T-cell (primary cell): ENCODE results near the gene LAT. TPM values are rescaled to one million over a fixed set of nuclear protein-coding genes. Genes with fewer than 3 reads are reported as not detected.
A peak's percentile ranks its signal among the peaks of the same experiment; 100 is the strongest.

Experiments used
- ATAC-seq, 4 experiments: fragments of 200-7000 bp in 3 of 4; fragments of 150-1000 bp in 1 of 4; cut with Tn5 transposase; replicated peaks in 1 of 4; 1 replicate in 3 of 4; 2 replicates in 1 of 4; pipeline ENCODE4 v1.10.0; 2021; ENCODE audit warnings: moderate library complexity in 3 of 4, mild to moderate bottlenecking in 2 of 4, moderate number of reproducible peaks in 1 of 4
- CTCF ChIA-PET, 2 donors: fragments of 300-600 bp; sonication (Branson Sonifier 250); formaldehyde crosslinking; loops; one replicate each; lab custom pipeline; 2022; ENCODE audit warnings: antibody characterized with exemption in 2 of 2; lab: Charles Lee
- POLR2A ChIA-PET, 2 donors: fragments of 300-600 bp; sonication (Branson Sonifier 250); formaldehyde crosslinking; loops; one replicate each; lab custom pipeline; 2022; ENCODE audit warnings: antibody characterized with exemption in 2 of 2; lab: Charles Lee
- DNase-seq, 35 experiments: peaks; one replicate each; pipeline versions ENCODE4 v3.0.0 to v3.0.0-alpha.2; 2013 to 2023
- H3K27ac ChIP-seq: one replicate; pipeline ENCODE4 v1.5.1; 2013; ENCODE audit warnings: low read length
- H3K27me3 ChIP-seq, 2 experiments: replicated peaks in 1 of 2; 1 replicate in 1 of 2; 2 replicates in 1 of 2; pipeline versions ENCODE4 v1.6.1 to v1.7.0; 2013; ENCODE audit warnings: low read length in 1 of 2, mixed read lengths in 1 of 2; ENCODE audit not compliant: control insufficient read depth in 2 of 2, insufficient read depth in 2 of 2; ENCODE audit errors: extremely low read depth in 1 of 2
- H3K36me3 ChIP-seq, 2 donors: 1 replicate in 1 of 2; 2 replicates in 1 of 2; pipeline versions ENCODE4 v1.6.1 to v1.7.0; 2013; ENCODE audit warnings: low read length in 1 of 2; ENCODE audit not compliant: control insufficient read depth in 2 of 2, insufficient read depth in 1 of 2; ENCODE audit errors: extremely low read depth in 1 of 2
- H3K4me1 ChIP-seq, 2 experiments: 1 replicate in 1 of 2; 2 replicates in 1 of 2; pipeline versions ENCODE4 v1.6.1 to v1.7.0; 2013; ENCODE audit warnings: low read length in 2 of 2, mixed read lengths in 1 of 2; ENCODE audit not compliant: insufficient read depth in 2 of 2, control insufficient read depth in 1 of 2; ENCODE audit errors: extremely low read depth in 1 of 2
- H3K4me3 ChIP-seq, 2 donors: 1 replicate in 1 of 2; 2 replicates in 1 of 2; pipeline versions ENCODE4 v1.5.1 to v1.7.0; 2013; ENCODE audit warnings: mild to moderate bottlenecking in 2 of 2, low read length in 1 of 2, moderate library complexity in 1 of 2; ENCODE audit not compliant: control insufficient read depth in 1 of 2; ENCODE audit errors: extremely low read depth in 1 of 2
- H3K9me3 ChIP-seq: 2 replicates; pipeline ENCODE4 v1.7.0; 2013
- H3K27ac Mint-ChIP-seq, 2 donors: one replicate each; pipeline ENCODE4 v1.8.0; 2020 to 2021; ENCODE audit warnings: mild to moderate bottlenecking in 2 of 2, mixed read lengths in 2 of 2
- H3K27me3 Mint-ChIP-seq, 2 donors: one replicate each; pipeline ENCODE4 v1.8.0; 2021 to 2022; ENCODE audit warnings: mixed read lengths in 2 of 2
- H3K36me3 Mint-ChIP-seq: one replicate; pipeline ENCODE4 v1.8.0; 2021; ENCODE audit warnings: mixed read lengths
- H3K4me1 Mint-ChIP-seq, 3 donors: one replicate each; pipeline ENCODE4 v1.8.0; 2020 to 2022; ENCODE audit warnings: mixed read lengths in 3 of 3, mild to moderate bottlenecking in 1 of 3
- H3K4me3 Mint-ChIP-seq, 3 donors: one replicate each; pipeline ENCODE4 v1.8.0; 2020 to 2022; ENCODE audit warnings: mild to moderate bottlenecking in 3 of 3, mixed read lengths in 3 of 3, moderate library complexity in 3 of 3
- H3K9me3 Mint-ChIP-seq, 3 donors: one replicate each; pipeline ENCODE4 v1.8.0; 2020 to 2022; ENCODE audit warnings: mixed read lengths in 3 of 3
- WGBS: methylation state at CpG from one replicate; pipeline ENCODE4 v1.1.5; 2013; ENCODE audit warnings: missing lambda C conversion rate; ENCODE audit not compliant: insufficient coverage; 5-methylcytosine and 5-hydroxymethylcytosine counted together
- total RNA-seq, 35 experiments: library from RNA in 6 of 35; stranded (reverse) in 6 of 35; fragments of 120-200 nt in 1 of 35; gene quantifications; one replicate each; pipeline versions ENCODE4 v1.2.1 to v1.2.4 and lab custom pipeline; 2013 to 2026

Gene LAT
- total RNA-seq, 5 donors from 2014 or later (not counting 1 experiment from before 2014, with no cell fraction given), result 237 to 440 (median 378) TPM

- no peaks in the 10 kb centered on the region for H3K9me3 ChIP-seq
- H3K4me3 ChIP-seq, result peak overlapping the region in 1 of 2 donors; percentile 10
- ChIA-PET CTCF (no interaction called here), POLR2A (no interaction called here)
- H3K4me1 Mint-ChIP-seq, result peaks cover 66 to 71% (median 71%) of the 10 kb centered on the region in 3 donors
- peak overlapping the region; percentile 46 for H3K27ac ChIP-seq
- no CpG with 5 or more reads among the region's 5 CpGs for WGBS
- H3K27me3 Mint-ChIP-seq, result no peaks in the 10 kb centered on the region
- H3K27ac Mint-ChIP-seq, result peak overlapping the region; percentile 91
- no peaks in the 10 kb centered on the region for H3K36me3 Mint-ChIP-seq
- peaks cover 0 to 3% of the 10 kb centered on the region in 2 experiments for H3K27me3 ChIP-seq
- no peaks in the 10 kb centered on the region for H3K9me3 Mint-ChIP-seq
- peak overlapping the region in 2 of 3 donors; percentile 31 to 74 for H3K4me3 Mint-ChIP-seq
- peaks cover 34 to 65% of the 10 kb centered on the region in 2 experiments for H3K4me1 ChIP-seq
- ATAC-seq (no peak), DNase-seq (no peak)
- H3K36me3 ChIP-seq, result no peaks in the 10 kb centered on the region
These were observed 39.4 kb downstream of the LAT start for GRCh38 chr16:29024278-29024677.

GRCh38 chr16:29025218-29025617, 40.4 kb downstream of the LAT start:
- no peaks in the 10 kb centered on the region for H3K36me3 ChIP-seq
- WGBS, result 67% methylated on average over 2 of the region's 5 CpGs
- peak overlapping the region; percentile 30 for H3K27ac ChIP-seq
- H3K4me1 ChIP-seq, result peaks cover 34 to 70% of the 10 kb centered on the region in 2 experiments
- ChIA-PET CTCF (interaction anchor here in 1 of 2 donors (0.6 kb wide), 1 partner anchor 14 kb away, joined by 5 read pairs; no protein-coding TSS in a partner anchor), POLR2A (interaction anchor here in 1 of 2 donors (0.6 kb wide), 1 partner anchor 797 kb away, joined by 4 read pairs; no protein-coding TSS in a partner anchor)
- peak overlapping the region in 2 of 3 donors; percentile 52 to 74 for H3K4me3 Mint-ChIP-seq
- no peaks in the 10 kb centered on the region for H3K36me3 Mint-ChIP-seq
- no peaks in the 10 kb centered on the region for H3K9me3 ChIP-seq
- H3K27me3 Mint-ChIP-seq, result no peaks in the 10 kb centered on the region
- ATAC-seq (peak in 3 of 4 experiments; percentile 28 to 56 (median 33)), DNase-seq (peak in 8 of 35 experiments; percentile 26 to 42 (median 31))
- H3K27ac Mint-ChIP-seq, result peak overlapping the region; percentile 83 to 91
- H3K4me1 Mint-ChIP-seq, result peaks cover 70 to 74% (median 72%) of the 10 kb centered on the region in 3 donors
- no peaks in the 10 kb centered on the region for H3K9me3 Mint-ChIP-seq
- H3K27me3 ChIP-seq, result peaks cover 0 to 3% of the 10 kb centered on the region in 2 experiments
- H3K4me3 ChIP-seq, result no peak overlapping the region

GRCh38 chr16:29025735-29026134, 40.9 kb downstream of the LAT start:
- H3K4me3 ChIP-seq, result no peak overlapping the region
- H3K27ac Mint-ChIP-seq, result peak overlapping the region; percentile 83 to 91
- CTCF ChIA-PET, result interaction anchor here in 1 of 2 donors (0.6 kb wide), 1 partner anchor 15 kb away, joined by 5 read pairs; no protein-coding TSS in a partner anchor
- no CpG with 5 or more reads among the region's 4 CpGs for WGBS
- POLR2A ChIA-PET, result no interaction called here
- DNase-seq (no peak), ATAC-seq (no peak)
- no peaks in the 10 kb centered on the region for H3K36me3 Mint-ChIP-seq
- peaks cover 0 to 3% of the 10 kb centered on the region in 2 experiments for H3K27me3 ChIP-seq
- peaks cover 67 to 75% (median 69%) of the 10 kb centered on the region in 3 donors for H3K4me1 Mint-ChIP-seq
- H3K27me3 Mint-ChIP-seq, result no peaks in the 10 kb centered on the region
- peaks cover 34 to 64% of the 10 kb centered on the region in 2 experiments for H3K4me1 ChIP-seq
- no peaks in the 10 kb centered on the region for H3K9me3 ChIP-seq
- H3K4me3 Mint-ChIP-seq, result peak overlapping the region in 1 of 3 donors; percentile 74
- H3K27ac ChIP-seq, result no peak overlapping the region
- H3K9me3 Mint-ChIP-seq, result no peaks in the 10 kb centered on the region
- no peaks in the 10 kb centered on the region for H3K36me3 ChIP-seq

- 97% methylated on average over 4 of the region's 7 CpGs for WGBS
- H3K4me1 ChIP-seq, result peaks cover 24 to 43% of the 10 kb centered on the region in 2 experiments
- DNase-seq, result no peak
These were observed 43.8 kb downstream of the LAT start for GRCh38 chr16:29028457-29029167.

GRCh38 chr16:29029168-29029994, 44.5 kb downstream of the LAT start:
- POLR2A ChIA-PET, result no interaction called here
- no peaks in the 10 kb centered on the region for H3K36me3 Mint-ChIP-seq
- no peaks in the 10 kb centered on the region for H3K9me3 ChIP-seq

More at GRCh38 chr16:29028457-29029167, 43.8 kb downstream of the LAT start:
- no peaks in the 10 kb centered on the region for H3K36me3 Mint-ChIP-seq
- H3K27ac Mint-ChIP-seq, result peak overlapping the region; percentile 67 to 87
- Histone ChIP-seq H3K27ac (no peak overlapping the region), H3K27me3 (peaks cover 0 to 3% of the 10 kb centered on the region in 2 experiments), H3K9me3 (no peaks in the 10 kb centered on the region), H3K36me3 (no peaks in the 10 kb centered on the region), H3K4me3 (no peak overlapping the region)
- H3K4me1 Mint-ChIP-seq, result peaks cover 44 to 50% (median 47%) of the 10 kb centered on the region in 3 donors
- H3K4me3 Mint-ChIP-seq, result peak overlapping the region in 1 of 3 donors; percentile 56
- no peaks in the 10 kb centered on the region for H3K9me3 Mint-ChIP-seq
- ChIA-PET POLR2A (no interaction called here), CTCF (no interaction called here)
- peak in 2 of 4 experiments; percentile 1 to 4 for ATAC-seq
- no peaks in the 10 kb centered on the region for H3K27me3 Mint-ChIP-seq

More at GRCh38 chr16:29029168-29029994, 44.5 kb downstream of the LAT start:
- no peak overlapping the region for H3K27ac ChIP-seq
- Mint-ChIP-seq H3K27me3 (no peaks in the 10 kb centered on the region), H3K27ac (peak overlapping the region; percentile 61 to 87), H3K9me3 (no peaks in the 10 kb centered on the region), H3K4me1 (peaks cover 36 to 42% (median 40%) of the 10 kb centered on the region in 3 donors), H3K4me3 (peak overlapping the region; percentile 9 to 24 (median 17))
- peaks cover 18 to 36% of the 10 kb centered on the region in 2 experiments for H3K4me1 ChIP-seq
- no peaks in the 10 kb centered on the region for H3K36me3 ChIP-seq
- no peak overlapping the region for H3K4me3 ChIP-seq
- H3K27me3 ChIP-seq, result peaks cover 0 to 3% of the 10 kb centered on the region in 2 experiments
- DNase-seq, result peak in 27 of 35 experiments; percentile 20 to 80 (median 35)
- CTCF ChIA-PET, result interaction anchor here in 1 of 2 donors (0.5 kb wide), 1 partner anchor 1022 kb away, joined by 4 read pairs; no protein-coding TSS in a partner anchor
- peak; percentile 75 to 96 (median 94) for ATAC-seq
- WGBS, result 10% methylated on average over 12 of the region's 16 CpGs
